Psoas muscle (tissue), 8 donors: ENCODE data around the gene PTCRA. TPM values are rescaled to one million over a fixed set of nuclear protein-coding genes. Genes with fewer than 3 reads are reported as not detected.
"Not testable (repeated sequence)": the region's sequence is repeated elsewhere in the genome, so short reads cannot be mapped to it uniquely, and the experiment has no call there.

Source experiments
- ATAC-seq, 4 donors: fragments of 200-7000 bp; cut with Tn5 transposase; one replicate each; pipeline ENCODE4 v1.9.1; 2020; ENCODE audit warnings: moderate library complexity in 3 of 4, mild to moderate bottlenecking in 2 of 4
- DNase-seq, 2 donors: peaks; one replicate each; pipeline ENCODE4 v3.0.0-alpha.2; 2020
- H3K27ac ChIP-seq: fragments of 200-600 bp; one replicate; pipeline ENCODE4 v1.8.0; 2022
- H3K27me3 ChIP-seq, 3 donors: fragments of 200-600 bp in 1 of 3; one replicate each; pipeline versions ENCODE4 v1.6.1 to v1.8.0; 2013 to 2022; ENCODE audit warnings: low read length in 2 of 3, mild to moderate bottlenecking in 2 of 3, moderate library complexity in 1 of 3; ENCODE audit not compliant: insufficient read depth in 3 of 3
- H3K36me3 ChIP-seq, 2 donors: fragments of 200-600 bp in 1 of 2; one replicate each; pipeline versions ENCODE4 v1.6.1 to v1.8.0; 2013 to 2022; ENCODE audit warnings: low read depth in 1 of 2, mild to moderate bottlenecking in 1 of 2, moderate library complexity in 1 of 2; ENCODE audit not compliant: insufficient read depth in 1 of 2
- H3K4me1 ChIP-seq: fragments of 200-600 bp; one replicate; pipeline ENCODE4 v1.8.0; 2022
- H3K4me3 ChIP-seq: fragments of 200-600 bp; one replicate; pipeline ENCODE4 v1.8.0; 2022; ENCODE audit warnings: mild to moderate bottlenecking
- H3K9me3 ChIP-seq: fragments of 200-600 bp; one replicate; pipeline ENCODE4 v1.8.0; 2022
- CTCF ChIP-seq: fragments of 200-600 bp; IDR thresholded peaks from one replicate; pipeline ENCODE4 v1.8.0; 2022; ENCODE audit warnings: antibody characterized with exemption
- WGBS, 3 donors: extraction: QIAGEN DNeasy Blood & Tissue Kit; methylation state at CpG; one replicate each; pipeline versions ENCODE4 v1.1.6 to v1.1.7; 2013; 5-methylcytosine and 5-hydroxymethylcytosine counted together
- intact Hi-C, 2 donors: fragments of 100-400 bp; cut with DNase I; formaldehyde crosslinking; loops; one replicate each; pipeline versions ENCODE4 v1.11.0 to v1.14.2; 2022
- polyA plus RNA-seq, 3 donors: library from polyadenylated mRNA; stranded (reverse); fragments of 200-250 nt; gene quantifications; one replicate each; pipeline ENCODE4 v1.2.3, GENCODE V29; 2013
- total RNA-seq, 4 donors: library from RNA; stranded (reverse); fragmentation: NEBNext Ultra II Directional in 2 of 4; extraction: Animal tissue kit (Norgen Biotek cat#: 25700) in 2 of 4; gene quantifications; one replicate each; pipeline versions ENCODE4 v1.2.1 to v1.2.4, GENCODE V29; 2021 to 2023
- donor health status: healthy with polysubstance abuse.
- donor health status: DM: no; HTN: no; CAD: no; lungs with moderate emphysema.
- donor health status: Bipolar disorder and iron deficiency.
- donor health status: healthy.
- donor health status: DM: yes; HTN: yes; CAD: no.
- donor health status: DM: no; HTN: no; CAD: no.
- donor health status: DM: no; HTN: no; CAD: no.
- donor health status: DM: yes; HTN: yes; CAD: no.

PTCRA gene
- total and polyA plus RNA-seq, 7 donors, result 0.09 TPM; not detected in 6

- H3K27ac ChIP-seq, result no peak overlapping the region
- H3K9me3 ChIP-seq, result no peaks in the 10 kb centered on the region
- 72 to 78% (median 75%) methylated on average over 9 of the region's 9 CpGs for WGBS, 3 donors
- ATAC-seq (no peak), DNase-seq (no peak)
- no peak overlapping the region for H3K4me3 ChIP-seq
- peaks cover 3 to 70% of the 10 kb centered on the region in 2 donors for H3K36me3 ChIP-seq
- no peak for TF ChIP-seq CTCF
- no peaks in the 10 kb centered on the region for H3K4me1 ChIP-seq
- no peaks in the 10 kb centered on the region for H3K27me3 ChIP-seq
- intact Hi-C loops, result no loop called here
These were observed 23.3 kb downstream of the PTCRA start for GRCh38 chr6:42938987-42939809.

- Histone ChIP-seq H3K9me3 (no peaks in the 10 kb centered on the region), H3K27me3 (no peaks in the 10 kb centered on the region), H3K36me3 (peaks cover 3 to 64% of the 10 kb centered on the region in 2 donors), H3K4me1 (no peaks in the 10 kb centered on the region), H3K27ac (no peak overlapping the region), H3K4me3 (no peak overlapping the region)
- DNase-seq, result no peak
- ATAC-seq, result no peak
- no peak for TF ChIP-seq CTCF
- WGBS, 3 donors, result 73 to 83% (median 76%) methylated on average over 4 of the region's 4 CpGs
- intact Hi-C loops, result no loop called here
These were observed 23.9 kb downstream of the PTCRA start for GRCh38 chr6:42939810-42940167.

GRCh38 chr6:42940493-42941045 is 24.7 kb downstream of the PTCRA start:
- Histone ChIP-seq H3K9me3 (no peaks in the 10 kb centered on the region), H3K27ac (no peak overlapping the region), H3K4me1 (no peaks in the 10 kb centered on the region), H3K4me3 (no peak overlapping the region), H3K27me3 (no peaks in the 10 kb centered on the region), H3K36me3 (peaks cover 3 to 57% of the 10 kb centered on the region in 2 donors)
- DNase-seq (no peak), ATAC-seq (no peak)
- intact Hi-C loops, result no loop called here
- no peak for TF ChIP-seq CTCF
- 80 to 92% (median 87%) methylated on average over 5 to 6 of the region's 6 CpGs for WGBS, 3 donors

GRCh38 chr6:42941356-42941755 is 25.5 kb downstream of the PTCRA start:
- ATAC-seq, H3K27ac ChIP-seq, DNase-seq, H3K4me3 ChIP-seq, H3K27me3 ChIP-seq, intact Hi-C loops, H3K4me1 ChIP-seq, H3K9me3 ChIP-seq: not testable (repeated sequence)
- H3K36me3 ChIP-seq, result peaks cover 0 to 49% of the 10 kb centered on the region in 2 donors
- WGBS, 3 donors, result 96 to 100% (median 99%) methylated on average over 5 of the region's 5 CpGs

GRCh38 chr6:42942444-42942843 is 26.6 kb downstream of the PTCRA start:
- no peak for ATAC-seq
- WGBS, 3 donors, result 81 to 86% (median 85%) methylated on average over 7 of the region's 7 CpGs
- H3K27me3 ChIP-seq, result no peaks in the 10 kb centered on the region
- H3K27ac ChIP-seq, result no peak overlapping the region
- no peaks in the 10 kb centered on the region for H3K9me3 ChIP-seq
- TF ChIP-seq CTCF, result no peak
- DNase-seq, result no peak
- no peaks in the 10 kb centered on the region for H3K4me1 ChIP-seq
- intact Hi-C loops, result no loop called here
- no peak overlapping the region for H3K4me3 ChIP-seq
- H3K36me3 ChIP-seq, result peaks cover 0 to 38% of the 10 kb centered on the region in 2 donors
